HG02973 (cell line): Measurements from ENCODE around the gene IL18RAP.
A peak's percentile ranks its signal among the peaks of the same experiment; 100 is the strongest.

Experiments
- ATAC-seq: cut with Tn5 transposase; IDR thresholded peaks from one replicate; pipeline ENCODE4 v1.9.1; 2021; ENCODE audit warnings: moderate library complexity; ENCODE audit not compliant: unreplicated experiment

Gene IL18RAP

DNA sequence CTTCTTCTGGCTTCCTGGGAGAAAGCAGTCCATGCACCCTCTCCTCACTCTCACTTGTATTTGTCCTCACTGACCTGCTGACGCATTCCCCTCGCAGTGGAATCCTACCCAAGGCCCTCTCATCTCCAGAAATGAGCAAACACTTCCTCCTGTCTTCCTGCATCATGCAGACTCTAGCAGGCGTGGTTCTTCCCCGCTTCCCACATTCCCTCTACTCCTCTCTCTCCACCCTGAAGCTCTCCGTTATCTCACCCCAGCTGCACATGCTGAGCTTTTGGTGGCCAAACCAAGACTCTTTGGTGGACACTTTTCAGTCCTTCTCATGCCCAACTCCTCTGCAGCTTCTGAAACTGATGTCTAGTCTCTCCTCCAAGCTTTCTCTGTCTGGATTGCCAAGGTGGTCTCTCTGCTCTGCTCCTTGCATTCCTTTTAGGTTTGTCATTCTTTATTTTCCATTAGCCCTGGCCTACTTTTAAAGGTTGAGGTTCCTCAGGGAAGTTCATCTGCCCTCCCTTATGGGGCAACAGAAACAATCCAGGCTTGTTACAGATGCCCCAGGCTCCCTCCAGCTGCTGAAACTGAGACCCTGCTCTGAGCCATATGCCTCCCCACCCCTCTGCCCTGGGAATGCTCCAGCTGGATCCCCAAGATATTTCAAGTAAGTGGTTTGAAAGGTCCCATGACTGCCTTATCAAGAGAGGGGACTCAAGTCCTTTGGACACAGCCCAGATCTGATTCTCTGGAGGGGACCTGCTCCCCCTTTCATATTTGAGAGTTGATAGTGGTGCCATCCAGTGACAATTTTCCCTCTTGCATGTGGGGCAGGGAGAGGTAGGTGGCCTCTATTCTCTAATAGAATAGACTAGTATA, 835 bp upstream of the IL18RAP start:
- ATAC-seq: no peak

DNA sequence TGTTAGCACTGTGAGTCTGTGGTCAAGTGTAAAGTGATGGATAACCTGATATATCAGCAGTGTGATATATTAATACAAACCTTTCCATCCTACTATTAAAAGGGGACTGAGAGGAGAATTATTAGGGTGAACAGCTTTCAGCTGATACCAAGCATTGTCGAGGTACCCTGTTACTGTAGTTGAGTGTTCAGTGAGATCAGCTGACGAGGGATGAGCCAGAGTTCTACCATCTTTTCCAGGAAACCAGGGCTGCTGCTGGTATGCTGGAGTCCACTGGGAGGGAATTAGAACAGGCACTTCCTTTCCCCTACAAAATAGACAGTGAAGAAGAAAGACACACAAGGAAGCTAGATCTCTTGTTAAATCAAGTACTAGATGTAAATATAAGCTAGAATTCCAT, 408 bp downstream of the IL18RAP start:
- ATAC-seq: no peak

DNA sequence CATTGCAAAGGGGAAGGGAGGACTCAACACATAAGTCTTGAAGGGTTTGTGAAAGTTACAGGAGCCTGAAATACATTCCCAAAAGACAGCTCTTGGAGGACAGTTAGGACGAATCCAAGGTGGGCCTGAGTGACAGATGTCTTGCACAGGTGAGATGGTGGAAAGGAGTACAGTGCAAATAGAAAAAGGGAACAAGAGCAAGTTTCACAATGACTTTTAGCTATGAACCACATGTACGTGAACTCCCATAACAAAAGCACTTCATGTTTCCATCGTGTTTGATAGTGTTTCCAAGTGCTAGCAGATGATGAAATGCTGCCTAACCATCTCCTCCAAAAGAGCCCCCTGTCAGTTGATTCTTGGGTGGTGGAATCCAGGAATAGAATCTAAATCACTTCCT, 1.8 kb downstream of the IL18RAP start:
- ATAC-seq: peak; percentile 93

DNA sequence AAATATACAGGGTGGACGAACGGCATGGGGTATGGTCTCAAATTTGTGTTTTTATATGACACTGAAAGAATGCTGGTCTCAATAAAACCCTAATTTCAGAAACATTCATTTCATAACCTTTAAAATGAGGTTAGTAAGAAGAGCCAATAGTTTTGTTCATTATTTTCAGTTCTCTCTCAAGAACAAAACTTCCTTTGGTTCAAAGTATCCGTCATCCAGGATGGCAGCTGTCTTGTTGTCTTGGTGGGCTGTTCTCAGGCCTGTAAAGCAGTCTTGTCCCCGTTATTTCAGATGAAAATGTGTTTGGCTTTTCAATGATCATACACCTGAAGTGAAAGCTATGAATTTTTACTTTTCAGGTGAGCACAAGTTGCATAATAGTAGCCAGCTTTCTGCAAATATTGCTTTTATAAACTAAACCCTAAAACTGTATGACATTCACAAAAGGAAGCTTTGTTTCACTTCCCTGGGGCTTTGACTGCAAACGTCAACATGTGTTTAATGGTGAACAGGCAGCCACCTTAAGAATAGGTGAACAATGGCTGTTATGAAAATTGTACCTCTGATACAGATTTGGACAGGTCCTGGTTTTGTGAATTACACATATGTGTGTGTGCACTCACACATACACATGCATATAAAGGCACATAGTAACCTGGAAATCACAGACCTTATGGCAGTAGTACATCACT, 2.6 kb downstream of the IL18RAP start:
- no peak for ATAC-seq

DNA sequence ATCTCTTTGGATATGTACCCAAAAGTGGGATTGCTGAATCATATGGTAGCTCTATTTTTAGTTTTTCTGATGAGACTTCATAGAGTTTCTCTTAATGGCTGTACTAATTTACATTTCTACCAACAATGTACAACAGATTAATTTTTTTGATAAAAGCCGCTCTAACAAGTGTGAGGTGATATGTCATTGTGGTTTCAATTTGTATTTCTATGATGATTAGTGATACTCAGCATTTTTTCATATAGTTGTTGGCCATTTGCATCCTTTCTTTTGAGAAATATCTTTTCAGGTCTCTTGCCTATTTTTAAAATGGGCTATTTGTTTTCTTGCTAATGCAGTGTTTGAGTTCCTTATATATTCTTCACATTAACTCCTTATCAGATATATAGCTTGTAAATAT, 4.3 kb downstream of the IL18RAP start:
- ATAC-seq: no peak

DNA sequence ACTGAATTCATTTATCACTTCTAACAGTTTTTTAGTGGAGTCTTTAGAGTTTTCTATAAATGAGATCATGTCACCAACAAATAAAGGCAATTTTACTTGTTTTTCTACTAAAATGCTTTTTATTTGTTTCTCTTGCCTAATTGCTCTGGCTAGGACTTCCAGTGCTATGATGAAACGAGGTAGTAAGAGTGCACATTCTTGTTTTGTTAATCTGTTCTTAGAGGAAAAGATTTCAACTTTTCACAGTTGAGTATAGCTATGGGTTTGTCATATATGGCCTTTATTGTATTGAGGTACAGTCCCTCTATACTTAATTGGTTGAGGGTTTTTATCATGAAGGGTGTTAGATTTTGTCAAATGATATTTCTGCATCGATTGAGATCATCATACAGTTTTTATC, 5.6 kb downstream of the IL18RAP start:
- ATAC-seq: no peak

DNA sequence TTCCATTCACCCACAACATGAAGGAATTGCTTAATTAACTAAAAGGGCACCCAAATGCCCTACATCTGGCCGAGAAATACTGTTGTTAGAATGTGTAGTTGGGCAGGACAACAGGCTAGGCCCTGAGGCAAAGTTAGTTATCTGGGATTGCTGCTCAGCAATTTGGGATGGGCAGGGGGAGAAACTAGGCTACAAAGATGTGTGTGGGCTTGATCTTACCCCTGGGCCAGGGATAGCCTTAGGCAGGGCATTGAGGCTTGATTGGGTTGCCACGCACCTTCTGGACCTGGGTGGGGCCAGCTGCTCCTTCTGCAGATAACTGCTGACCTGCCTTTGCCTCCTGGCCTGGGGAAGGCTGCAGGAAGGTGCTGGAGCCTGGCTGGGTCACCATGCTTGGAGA, 9.4 kb downstream of the IL18RAP start:
- no peak for ATAC-seq

DNA sequence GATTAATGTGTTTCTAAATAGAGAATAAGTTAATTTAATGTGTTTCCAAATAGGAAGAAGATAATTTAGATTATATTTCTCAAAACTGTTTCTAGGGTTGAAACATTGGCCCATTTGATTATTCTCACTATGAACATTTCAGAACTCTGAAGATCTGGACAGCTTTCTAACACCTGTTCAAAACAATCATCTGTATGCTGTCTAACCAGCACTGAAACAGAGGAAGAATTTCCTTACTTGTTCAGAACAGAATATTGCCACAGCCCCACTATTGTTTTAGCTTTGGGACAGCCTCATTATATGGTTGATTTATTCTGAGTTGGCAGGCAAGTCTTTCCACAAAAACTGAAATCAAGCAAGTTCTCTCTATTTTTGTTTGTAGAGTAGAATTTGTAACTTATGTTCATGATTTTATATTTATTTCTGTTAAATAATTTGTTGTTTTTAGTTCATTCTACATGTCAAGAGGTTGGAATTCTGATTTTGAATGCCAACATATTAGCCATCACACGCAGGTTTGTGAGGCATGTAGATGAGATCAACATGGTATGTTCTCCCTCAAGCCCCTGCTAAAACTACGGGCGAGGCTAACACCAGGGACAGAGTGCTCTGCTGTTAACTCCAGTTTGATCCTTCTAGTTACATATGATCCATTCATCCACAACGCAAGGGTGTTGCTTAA, 11.2 kb downstream of the IL18RAP start:
- ATAC-seq: no peak

DNA sequence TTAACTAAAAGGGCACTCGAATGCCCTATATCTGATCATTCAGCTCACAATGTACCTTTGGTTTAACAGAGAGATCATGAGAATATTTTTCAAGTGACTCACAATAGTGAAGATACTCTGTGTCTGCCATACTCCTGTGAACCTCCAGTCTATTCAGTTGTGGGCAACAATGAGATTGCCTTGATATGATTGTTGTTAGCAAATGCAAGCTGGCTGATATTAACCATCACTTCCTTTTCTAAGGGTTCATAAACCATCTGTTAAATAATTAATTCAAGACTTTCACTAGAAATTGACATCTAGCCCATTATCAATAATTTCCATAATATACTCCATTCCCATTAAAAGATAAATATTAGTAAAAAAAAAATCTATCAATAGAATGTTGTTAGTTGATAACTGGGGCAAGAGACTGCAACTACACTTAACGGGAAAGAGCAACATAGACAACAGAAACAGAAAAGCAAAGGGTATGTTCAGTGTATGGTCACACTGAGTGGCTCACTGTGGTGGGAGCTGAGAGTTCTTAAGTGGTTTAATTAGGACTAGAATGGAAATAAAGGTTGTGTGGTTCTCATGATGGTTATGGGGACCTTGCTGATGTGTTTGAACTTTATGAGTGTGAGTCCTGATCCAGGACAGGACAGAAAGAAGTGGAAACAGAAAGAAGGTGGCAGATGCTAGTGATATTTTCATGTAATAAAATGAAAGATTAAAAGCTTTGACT, 11.9 kb downstream of the IL18RAP start:
- peak; percentile 71 for ATAC-seq

DNA sequence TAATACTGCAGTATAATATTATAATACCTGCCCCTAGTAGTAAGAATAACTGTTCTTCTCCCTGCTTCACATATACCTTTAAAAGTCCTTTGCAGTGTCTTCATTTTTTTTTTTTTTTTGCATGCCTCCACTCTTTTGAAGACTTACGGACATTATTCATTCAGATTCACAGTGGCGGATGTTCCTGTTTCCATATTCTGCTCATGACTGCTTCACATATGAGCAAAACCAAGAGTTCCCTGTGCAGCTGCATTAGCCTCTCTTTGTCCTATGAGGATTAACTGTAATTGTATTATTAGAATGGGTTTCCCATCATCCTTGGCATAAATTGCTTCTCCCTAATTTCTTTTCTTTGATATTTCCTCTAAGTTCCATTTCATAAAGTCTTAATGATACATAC, 12.8 kb downstream of the IL18RAP start:
- no peak for ATAC-seq

DNA sequence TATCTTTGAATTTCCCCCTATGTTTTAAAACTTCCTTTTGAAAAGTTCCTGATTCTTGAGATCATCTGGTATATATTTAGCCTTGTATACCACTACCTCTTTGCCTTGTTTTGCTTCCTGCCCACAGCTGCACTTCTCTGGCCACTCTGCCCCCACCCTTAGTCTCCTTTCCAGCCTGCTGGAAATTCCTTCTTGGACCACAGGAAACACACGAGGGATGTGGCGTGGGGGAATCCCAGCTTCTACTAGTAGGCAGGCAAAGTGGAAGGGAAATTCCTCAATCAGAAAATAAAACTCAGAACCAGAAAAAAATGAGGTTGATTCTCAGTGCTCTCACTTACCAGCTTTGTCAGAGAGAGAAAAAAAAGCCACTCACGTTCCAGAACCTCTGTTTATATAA, 13.4 kb downstream of the IL18RAP start:
- ATAC-seq: no peak

DNA sequence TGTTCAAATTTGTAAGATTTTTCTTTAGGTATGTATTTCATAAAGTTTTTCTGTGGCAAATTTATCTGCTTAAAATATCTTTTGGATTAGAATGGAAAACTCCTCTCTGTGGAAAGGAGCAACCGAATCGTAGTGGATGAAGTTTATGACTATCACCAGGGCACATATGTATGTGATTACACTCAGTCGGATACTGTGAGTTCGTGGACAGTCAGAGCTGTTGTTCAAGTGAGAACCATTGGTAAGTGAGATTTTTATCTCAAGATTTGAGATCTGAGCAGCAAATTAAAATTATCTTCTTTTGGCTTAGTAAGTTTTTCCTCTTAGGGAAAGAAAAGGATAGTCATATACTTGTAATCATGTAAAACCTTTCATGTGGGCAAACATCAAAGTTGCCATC, 14.2 kb downstream of the IL18RAP start:
- ATAC-seq: no peak

DNA sequence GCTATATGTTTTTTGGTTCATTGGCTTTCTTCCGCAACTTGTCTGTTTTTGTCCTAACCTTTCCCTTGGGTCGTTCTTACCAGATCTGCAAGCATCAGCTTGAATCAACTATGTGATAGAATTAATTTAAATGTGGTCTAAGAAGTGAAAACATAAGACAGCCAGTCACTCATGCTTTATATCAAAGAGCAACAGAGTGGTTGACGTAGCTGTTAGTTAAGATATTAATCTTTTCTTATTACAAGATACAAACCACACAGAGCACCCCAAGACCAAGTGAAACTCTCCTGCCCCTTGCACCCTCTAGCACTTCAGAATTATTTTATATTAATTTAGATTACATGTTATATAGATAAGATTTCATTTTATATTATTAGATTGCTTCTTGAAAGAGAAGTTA, 15.2 kb downstream of the IL18RAP start:
- no peak for ATAC-seq

DNA sequence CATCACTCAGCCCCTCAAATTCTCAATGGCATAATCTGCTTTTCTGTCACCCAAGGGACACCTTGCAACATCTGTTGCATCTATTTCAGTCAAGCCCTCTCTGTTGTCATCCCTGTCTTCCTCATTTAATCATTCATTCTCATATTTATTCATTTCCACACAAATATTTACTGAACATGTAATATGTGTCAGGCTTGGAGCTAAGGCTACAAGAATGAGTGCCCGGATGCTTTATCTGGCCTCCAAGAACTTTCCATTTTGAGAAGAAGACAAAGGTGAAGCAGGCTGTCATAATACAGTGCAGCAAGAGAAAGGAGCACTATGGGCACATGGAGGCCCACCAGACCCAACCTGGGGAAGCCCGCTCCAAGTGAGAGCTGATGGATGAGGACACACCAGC, 15.6 kb downstream of the IL18RAP start:
- ATAC-seq: no peak

DNA sequence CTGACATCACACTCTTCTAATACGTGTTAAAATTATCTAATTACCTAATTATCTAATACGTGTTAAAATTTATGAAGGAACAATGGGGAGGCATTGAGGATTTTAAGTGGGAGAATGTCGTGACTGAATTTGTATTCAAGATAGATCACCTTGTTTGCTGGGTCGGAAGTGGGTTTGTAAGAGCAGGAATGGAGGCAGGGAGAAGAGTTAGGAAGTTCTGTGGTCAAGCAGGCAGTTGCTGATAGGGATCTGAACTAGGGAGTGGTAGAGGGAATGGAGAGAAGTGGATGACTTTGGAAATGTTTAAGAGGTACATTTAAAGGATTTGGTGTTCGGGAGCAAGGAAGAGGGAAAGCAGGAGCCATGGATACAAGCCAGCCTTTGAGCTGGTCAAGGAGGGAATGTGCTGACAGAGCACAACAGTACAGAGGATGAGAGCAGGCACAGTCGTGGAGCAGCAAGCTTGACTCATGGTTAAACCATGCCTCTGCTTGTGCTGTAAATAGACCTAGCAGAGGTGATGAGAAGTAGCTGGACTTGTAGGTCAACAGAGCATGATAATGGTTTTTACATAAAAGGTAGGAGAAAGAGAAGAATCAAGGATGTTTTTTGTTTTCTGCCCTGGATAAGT, 16.2 kb downstream of the IL18RAP start:
- no peak for ATAC-seq

DNA sequence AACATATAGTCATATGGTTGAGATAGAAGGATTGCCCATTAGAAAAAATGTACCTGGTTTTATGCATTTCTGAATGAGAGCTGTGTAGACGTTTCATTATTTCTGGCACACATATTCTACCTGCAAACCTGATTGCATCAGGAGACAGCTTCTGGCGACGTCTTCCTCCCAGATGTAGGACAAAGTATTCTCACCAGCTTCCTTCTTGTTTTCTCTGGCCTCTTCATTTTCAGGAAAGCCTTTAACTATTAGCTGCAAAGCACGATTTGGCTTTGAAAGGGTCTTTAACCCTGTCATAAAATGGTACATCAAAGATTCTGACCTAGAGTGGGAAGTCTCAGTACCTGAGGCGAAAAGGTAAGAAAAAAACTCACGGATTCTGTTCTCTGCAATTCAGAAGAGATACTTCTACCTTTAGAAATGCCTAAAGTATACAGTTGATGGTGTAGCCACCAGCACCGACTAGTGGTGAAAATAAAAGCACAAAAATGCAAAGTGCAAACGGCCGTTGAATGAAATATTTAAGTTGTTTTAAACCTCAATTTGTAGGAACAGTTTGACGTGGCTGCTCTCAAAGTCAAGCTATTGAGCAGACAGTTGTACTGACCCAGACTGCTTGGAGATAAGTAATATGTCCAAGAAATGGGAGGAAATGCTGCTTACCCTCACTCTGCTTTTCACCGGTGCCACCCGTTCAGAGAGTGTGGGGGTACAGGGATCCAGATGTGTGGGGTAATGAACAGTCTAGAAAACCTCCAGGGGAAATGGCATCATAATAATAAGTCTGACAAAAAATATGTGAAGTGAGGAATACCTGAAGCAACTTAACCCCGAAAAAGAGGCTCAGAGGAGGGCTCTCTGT, 20.2 kb downstream of the IL18RAP start:
- ATAC-seq: peak; percentile 61

DNA sequence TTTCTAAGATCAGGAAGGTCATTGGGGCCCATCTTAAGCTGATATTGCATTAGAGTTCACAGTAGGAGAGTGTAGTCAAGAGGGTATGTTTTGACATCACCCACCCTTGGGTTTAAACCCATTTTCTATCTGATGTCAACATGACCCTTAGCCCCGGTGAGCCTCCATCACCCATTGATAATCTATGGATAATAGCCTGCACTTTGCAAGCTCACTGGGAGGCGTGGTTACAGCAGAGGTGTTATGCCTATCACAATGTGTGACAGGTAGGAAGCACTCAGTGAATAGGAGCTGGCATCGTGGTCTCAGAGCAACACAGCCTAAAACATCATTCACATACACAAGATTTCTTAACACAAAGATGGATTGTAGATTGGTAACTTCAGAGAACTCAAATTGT, 21.3 kb downstream of the IL18RAP start:
- no peak for ATAC-seq

DNA sequence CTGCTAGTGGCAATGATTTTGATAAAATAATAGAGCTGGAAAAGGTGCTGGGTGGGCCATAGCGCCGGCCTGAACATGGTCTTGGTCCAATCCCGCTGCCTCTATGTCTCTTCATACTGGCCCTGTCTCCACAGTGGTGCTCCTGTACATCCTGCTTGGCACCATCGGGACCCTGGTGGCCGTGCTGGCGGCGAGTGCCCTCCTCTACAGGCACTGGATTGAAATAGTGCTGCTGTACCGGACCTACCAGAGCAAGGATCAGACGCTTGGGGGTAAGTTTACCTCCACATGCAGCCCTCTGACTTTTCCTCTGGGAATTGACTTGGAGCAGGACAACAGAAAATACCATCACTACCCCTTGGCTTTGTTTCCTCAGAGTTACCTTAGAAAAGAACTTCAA, 24.0 kb downstream of the IL18RAP start:
- ATAC-seq: no peak

DNA sequence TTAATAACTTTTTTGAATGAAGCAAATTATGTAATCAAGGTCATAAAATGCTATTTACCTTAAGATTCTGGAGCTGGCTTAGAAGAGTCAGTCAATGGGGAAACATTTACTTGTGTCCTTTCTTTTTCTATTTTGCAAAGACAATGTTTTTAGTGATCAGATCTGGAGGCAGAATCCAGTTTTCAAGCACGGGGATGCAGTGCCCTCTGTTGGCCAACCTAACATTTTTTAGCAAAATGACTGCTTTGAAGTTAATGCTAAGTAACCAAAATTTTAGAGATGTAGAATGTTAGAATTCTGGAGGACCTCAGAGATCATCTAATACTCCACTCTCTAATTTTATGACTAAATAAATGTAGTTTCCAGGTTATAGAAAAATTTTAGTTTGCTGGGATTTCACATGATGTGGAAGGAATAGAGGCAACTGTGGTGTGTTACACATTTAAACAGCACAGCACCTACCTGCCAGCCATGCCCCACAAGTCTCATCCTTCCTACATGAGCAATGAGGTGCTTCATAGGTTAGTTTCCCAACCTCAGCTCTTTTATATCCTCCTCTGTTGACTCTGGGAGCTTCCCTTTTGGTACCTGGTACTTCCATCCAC, 26.5 kb downstream of the IL18RAP start:
- no peak for ATAC-seq
